GM21723 (cell line): Measurements from ENCODE around the gene FAM200A.
A peak's percentile ranks its signal among the peaks of the same experiment; 100 is the strongest.
"Not testable (repeated sequence)": the region's sequence is repeated elsewhere in the genome, so short reads cannot be mapped to it uniquely, and the experiment has no call there.

ENCODE experiments used
- ATAC-seq: cut with Tn5 transposase; IDR thresholded peaks from one replicate; pipeline ENCODE4 v1.9.1; 2021; ENCODE audit warnings: mild to moderate bottlenecking, moderate library complexity; ENCODE audit not compliant: unreplicated experiment

The FAM200A gene

DNA sequence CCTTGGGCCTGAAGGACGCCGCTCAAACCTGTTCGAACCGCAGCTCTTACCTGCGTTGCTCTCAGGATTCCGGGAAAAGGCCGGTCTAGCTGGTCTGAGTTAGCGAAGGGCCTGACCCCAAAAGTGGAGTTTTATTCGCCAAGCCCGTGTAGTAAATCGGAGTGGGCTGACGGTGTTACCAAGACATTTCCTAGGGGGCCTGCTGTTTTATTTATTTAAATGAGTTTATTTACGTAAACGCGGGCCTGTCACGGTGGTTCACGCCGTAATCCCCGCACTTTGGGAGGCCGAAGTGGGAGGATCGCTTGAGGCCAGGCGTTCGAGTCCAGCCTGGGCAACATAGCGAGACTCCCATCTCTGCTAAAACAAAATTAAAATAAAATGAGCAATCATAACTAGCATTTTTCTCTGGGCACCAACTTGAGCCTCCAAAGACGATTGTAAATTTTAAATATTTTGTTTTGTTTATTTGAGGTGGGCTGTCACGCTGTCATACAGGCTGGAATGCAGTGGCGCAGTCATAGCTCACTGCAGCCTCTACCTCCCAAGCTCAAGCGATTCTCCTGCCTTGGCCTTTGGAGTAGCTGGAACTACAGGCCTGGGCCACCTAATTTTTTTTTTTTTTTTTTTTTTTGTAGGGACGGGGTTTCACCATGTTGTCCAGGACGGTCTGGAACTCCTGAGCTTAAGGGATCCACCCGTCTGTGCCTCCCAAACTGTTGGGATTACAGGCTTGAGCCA lies 7.4 kb upstream of the FAM200A start:
- no peak for ATAC-seq

DNA sequence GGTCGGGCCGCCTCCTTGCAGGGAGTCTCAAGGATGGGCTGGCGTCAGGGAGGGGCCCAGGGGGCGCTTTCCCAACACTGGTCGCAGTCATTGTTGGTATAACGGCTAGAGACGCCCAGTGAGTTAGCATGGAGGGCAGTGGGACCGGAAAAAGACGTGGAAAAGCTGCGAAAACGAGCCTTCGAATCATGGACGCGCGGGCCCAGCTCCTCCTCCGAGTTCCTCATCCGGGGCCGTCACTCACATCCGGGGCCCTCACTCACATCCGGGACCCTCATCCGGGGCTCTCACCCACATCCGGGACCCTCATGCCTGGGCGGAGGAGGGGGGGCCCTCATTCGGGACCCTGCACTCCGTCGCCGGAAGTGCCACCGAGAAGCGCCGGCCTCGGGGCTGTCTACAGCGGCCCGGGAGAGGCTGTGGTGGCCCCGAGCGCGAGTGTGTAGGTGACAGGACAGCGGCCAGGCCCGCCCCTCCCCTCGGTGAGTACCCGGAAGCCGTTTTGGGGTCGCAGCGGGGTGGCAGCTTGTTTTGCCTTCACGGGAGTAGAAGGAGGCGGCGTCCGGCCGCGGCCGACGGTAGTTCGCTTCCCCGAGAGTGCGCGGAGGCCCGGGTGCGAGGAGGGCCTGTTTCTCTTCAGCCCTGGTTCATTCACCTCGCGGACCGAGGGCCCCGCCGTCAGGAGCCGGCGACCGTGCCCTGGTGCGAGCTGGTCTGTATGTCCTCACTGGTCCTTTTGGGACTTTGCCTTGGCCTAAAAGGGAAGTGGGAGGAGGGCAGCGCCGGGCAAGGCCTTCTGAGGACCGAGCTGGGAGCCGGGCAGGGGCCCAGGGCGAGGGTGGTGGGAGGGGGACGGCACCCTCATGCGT lies 6.6 kb upstream of the FAM200A start, which contains the start of gene ZNF655:
ZNF655 (plus strand) TSS at position 337 of the 869 bp plus-strand sequence. CDS start 1,918 bp downstream, outside the sequence.
- ATAC-seq = peak; percentile 87

GRCh38 chr7:99557940-99558305 lies 6.0 kb upstream of the FAM200A start:
- ATAC-seq = peak; percentile 48

GRCh38 chr7:99557196-99557607 lies 5.3 kb upstream of the FAM200A start:
- ATAC-seq = no peak

DNA sequence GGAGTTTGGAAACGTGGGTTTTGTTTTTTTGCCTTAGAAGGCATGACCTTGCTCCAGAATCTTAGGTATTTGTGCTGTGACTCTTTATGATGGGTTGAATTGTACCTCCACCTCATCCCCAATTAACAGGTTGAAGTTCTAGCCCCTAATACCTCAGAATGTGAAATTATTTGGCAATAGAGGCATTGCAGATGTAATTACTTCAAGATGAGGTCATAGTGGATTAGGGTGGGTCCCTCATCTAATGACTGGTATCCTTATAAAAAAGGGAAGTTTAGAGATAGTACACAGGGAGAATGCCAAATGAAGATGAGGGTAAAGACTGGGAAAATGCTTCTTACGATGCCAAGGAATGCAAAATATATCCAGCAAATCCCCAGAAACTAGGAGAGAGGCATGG lies 3.0 kb upstream of the FAM200A start:
- no peak for ATAC-seq

DNA sequence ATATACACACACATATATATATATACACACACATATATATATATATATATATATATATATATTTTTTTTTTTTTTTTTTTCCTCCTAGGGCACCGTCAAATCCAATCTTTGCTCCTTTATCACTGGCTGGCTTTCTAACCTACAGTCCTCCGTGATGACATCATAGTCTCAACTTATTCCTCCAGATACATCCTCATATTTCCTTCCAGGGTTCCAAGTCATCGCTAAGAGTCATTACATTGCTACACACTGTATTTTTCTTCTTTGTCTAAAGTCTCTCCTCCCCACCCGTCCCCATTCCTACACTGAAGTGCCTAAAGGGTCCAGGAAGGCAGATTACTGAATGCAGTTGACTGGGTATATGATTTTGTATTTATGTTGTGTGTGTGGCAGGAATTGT lies 1.1 kb upstream of the FAM200A start:
- no peak for ATAC-seq

- no peak for ATAC-seq
Observed at GRCh38 chr7:99551334-99551733, 580 bp downstream of the FAM200A start.

DNA sequence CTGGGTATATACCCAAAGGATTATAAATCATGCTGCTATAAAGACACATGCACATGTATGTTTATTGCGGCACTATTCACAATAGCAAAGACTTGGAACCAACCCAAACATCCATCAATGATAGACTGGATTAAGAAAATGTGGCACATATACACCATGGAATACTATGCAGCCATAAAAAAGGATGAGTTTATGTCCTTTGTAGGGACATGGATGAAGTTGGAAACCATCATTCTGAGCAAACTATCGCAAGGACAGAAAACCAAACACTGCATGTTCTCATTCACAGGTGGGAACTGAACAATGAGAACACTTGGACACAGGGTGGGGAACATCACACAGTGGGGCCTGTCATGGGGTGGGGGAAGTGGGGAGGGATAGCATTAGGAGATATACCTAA lies 2.4 kb downstream of the FAM200A start:
- ATAC-seq = not testable (repeated sequence)

DNA sequence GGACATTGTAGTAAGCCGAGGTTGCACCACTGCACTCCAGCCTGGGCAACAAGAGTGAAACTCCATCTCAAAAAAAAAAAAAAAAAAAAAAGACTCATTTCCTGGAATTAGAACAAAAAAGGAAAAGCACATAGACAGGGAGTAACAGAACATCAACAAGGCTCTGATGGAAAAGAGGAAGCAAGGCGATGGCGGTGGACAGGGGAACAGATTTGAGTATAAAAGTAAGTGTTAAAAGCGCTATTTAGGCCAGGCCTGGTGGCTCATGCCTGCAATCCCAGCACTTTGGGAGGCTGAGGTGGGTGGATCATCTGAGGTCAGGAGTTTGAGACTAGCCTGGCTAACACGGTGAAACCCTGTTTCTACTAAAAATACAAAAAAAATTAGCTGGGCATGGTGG lies 6.6 kb downstream of the FAM200A start:
- not testable (repeated sequence) for ATAC-seq

- ATAC-seq = no peak
Observed at GRCh38 chr7:99543916-99544315, 8.0 kb downstream of the FAM200A start.

GRCh38 chr7:99543081-99543671 lies 8.7 kb downstream of the FAM200A start:
- ATAC-seq = no peak

DNA sequence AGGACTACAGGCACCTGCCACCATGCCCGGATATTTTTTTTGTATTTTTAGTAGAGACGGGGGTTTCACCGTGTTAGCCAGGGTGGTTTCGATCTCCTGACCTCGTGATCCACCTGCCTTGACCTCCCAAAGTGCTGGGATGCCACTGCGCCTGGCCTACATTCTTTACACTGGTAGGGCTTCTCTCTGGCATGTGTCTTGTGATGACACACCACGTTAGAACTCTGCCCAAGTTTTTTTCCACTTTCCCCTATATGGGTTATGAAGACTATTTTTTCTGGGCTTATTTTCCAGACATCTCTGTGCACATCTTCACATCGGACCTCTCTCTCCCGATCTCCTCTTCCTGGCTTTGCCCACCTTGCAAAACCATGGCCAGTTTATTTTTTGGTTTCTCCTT lies 10.7 kb downstream of the FAM200A start:
- no peak for ATAC-seq

DNA sequence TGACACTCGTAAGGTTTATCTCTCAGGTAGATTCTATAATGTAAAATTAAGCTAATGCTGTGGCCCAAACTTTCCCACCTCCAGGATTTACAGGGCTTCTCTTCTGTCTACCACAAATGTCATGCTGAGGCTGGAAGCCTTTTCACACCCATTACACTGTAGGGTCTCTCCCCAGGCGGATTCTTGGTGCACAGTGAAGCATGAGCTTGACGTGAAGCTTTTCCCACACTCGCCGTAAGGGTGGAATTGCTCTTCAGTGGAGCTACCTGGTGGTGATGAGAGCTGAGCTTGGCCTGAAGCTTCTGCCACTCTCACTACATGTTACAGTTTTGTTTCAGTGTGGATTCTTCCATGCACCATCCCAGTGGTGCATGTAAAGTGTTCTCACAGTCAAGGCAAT lies 11.4 kb downstream of the FAM200A start:
- ATAC-seq = no peak

DNA sequence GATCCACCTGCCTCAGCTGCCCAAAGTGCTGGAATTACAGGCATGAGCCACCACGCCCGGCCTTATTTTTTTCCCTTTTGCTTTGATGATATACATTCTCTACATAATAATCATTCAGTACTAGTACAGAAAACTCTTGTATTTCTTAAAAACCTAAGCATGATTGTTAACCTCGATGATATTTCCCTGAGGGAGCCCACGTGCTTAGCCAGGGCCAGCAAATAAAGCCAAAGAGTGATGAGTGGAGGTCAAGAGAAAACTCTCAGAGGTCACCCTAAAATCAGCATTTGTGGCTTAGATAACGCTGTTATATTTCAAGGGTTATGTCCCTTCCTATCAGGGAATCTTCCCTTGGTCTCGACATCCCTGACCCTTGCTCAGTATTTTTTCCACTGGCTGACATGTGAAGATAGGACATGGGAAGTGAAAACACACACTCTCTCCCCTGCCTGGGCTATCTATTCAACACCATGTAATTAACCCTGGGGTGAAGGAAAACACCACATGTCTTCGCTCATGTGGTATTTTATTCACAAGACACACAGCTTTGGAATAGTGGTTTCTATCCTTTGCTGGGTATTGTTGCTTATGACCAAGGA lies 12.6 kb downstream of the FAM200A start:
- ATAC-seq = no peak

- ATAC-seq = no peak
Observed at GRCh38 chr7:99535667-99536066, 16.2 kb downstream of the FAM200A start.

DNA sequence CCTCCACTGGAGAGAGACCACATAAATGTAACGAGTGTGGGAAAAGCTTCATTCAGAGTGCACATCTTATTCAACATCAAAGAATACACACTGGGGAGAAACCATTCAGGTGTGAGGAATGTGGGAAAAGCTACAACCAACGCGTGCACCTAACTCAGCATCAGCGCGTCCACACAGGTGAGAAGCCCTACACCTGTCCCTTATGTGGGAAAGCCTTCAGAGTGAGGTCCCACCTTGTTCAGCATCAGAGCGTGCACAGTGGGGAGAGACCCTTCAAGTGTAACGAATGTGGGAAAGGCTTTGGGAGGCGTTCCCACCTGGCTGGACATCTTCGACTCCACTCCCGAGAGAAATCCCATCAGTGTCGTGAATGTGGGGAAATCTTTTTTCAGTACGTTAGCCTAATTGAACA lies 20.6 kb downstream of the FAM200A start:
- no peak for ATAC-seq

GRCh38 chr7:99525713-99526440 lies 26.0 kb downstream of the FAM200A start:
- ATAC-seq = no peak

DNA sequence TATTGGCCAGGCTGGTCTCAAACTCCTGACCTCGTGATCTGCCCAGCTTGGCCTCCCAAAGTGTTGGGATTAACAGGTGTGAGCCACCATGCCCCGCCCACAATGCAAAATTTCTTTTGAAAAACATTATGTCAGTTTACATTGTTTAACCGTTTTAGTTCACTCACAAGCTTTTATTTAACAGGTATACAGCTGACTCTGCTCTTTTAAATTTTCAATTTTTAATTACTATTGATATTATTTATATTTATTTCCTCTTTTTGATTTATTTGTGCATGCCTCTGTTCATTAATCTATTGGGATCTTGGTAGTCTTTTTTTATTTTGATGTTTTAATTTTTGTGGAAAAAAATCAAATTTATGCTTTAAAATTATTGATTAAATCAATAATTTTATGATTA lies 30.5 kb downstream of the FAM200A start:
- ATAC-seq = no peak

DNA sequence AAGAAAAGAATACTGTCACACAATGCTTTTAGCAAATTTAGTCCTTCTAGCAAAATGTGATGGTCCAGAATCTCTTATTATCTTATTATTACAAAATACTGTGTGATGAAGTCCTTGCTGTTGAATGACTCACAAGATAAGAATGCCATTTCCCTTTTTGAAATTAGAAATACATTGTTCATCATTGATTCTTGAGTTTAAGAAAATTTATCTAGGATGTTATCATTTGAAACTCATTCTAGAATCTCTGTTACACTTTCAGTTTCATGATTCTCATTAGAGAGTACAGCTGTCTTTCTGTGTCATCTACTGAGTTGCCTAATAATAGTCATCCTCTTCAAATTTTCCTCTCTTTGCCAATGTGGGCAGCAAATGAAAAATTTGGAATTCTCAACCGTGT lies 37.9 kb downstream of the FAM200A start:
- no peak for ATAC-seq

GRCh38 chr7:99505324-99505662 lies 46.6 kb downstream of the FAM200A start:
- ATAC-seq = peak; percentile 5
